Vagina (tissue), 2 donors: Measurements from ENCODE around the gene ST6GALNAC6.

Experiments used
- POLR2A ChIP-seq, 2 donors: fragments of 450-650 bp; IDR thresholded peaks; one replicate each; pipeline ENCODE4 v1.6.1; 2017; ENCODE audit warnings: antibody characterized with exemption in 2 of 2, mild to moderate bottlenecking in 2 of 2, moderate library complexity in 2 of 2
- POLR2AphosphoS5 ChIP-seq, 2 donors: sonication (generic); formaldehyde crosslinking; IDR thresholded peaks; one replicate each; pipeline ENCODE4 v1.9.0; 2017; ENCODE audit warnings: antibody characterized with exemption in 2 of 2, mild to moderate bottlenecking in 2 of 2, low read depth in 1 of 2; ENCODE audit not compliant: insufficient read depth in 1 of 2

DNA sequence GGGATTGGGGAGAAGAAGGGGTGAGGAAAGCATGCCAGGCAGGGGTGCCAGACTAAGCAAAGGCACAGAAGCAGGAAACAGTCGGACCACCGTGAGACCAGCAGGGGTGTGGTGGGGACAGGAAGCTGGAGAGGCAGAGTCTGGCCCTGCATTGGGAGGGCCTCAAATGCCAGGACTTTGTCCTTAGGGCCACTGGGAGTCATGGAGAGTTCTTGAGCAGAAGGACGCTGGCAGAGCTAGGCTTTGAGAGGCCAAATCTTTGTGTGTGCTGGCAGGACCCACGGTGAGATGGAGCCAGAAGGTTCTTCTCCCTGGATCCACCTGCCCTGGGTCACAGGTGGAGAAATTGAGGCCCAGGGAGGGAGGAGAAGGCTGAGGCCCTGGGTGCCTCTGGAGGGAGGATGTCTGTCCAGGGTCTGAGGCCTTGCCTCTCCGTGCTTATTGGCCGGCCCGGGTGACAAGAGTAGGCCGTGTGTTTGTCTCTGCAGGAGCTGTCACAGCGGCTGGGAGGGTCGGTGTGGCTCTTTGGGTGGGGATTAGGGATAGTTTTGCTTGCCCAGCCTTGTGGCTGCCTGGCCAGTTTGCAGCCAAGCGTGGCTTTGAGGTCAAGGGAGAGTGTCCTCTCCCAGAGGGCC, 43.2 kb downstream of the ST6GALNAC6 start:
- TF ChIP-seq POLR2AphosphoS5 (IDR thresholded peaks at IDR 0.05; ENCODE audit: insufficient read depth in 1 of 2, low read depth in 1 of 2) (no peak), POLR2A (IDR thresholded peaks at IDR 0.05) (no peak)
